RCC 7860 (cell line): ENCODE measurements around the gene HOXA5.
A peak's percentile ranks its signal among the peaks of the same experiment; 100 is the strongest.

Experiments
- DNase-seq: peaks from one replicate; pipeline ENCODE4 v3.0.0-alpha.2; 2015; ENCODE audit warnings: low spot score
- FAIRE-seq: peaks from 2 replicates; lab custom pipeline; 2012; peaks lifted over from hg19 to GRCh38; lab: Jason Lieb, UNC

HOXA5 gene

DNA sequence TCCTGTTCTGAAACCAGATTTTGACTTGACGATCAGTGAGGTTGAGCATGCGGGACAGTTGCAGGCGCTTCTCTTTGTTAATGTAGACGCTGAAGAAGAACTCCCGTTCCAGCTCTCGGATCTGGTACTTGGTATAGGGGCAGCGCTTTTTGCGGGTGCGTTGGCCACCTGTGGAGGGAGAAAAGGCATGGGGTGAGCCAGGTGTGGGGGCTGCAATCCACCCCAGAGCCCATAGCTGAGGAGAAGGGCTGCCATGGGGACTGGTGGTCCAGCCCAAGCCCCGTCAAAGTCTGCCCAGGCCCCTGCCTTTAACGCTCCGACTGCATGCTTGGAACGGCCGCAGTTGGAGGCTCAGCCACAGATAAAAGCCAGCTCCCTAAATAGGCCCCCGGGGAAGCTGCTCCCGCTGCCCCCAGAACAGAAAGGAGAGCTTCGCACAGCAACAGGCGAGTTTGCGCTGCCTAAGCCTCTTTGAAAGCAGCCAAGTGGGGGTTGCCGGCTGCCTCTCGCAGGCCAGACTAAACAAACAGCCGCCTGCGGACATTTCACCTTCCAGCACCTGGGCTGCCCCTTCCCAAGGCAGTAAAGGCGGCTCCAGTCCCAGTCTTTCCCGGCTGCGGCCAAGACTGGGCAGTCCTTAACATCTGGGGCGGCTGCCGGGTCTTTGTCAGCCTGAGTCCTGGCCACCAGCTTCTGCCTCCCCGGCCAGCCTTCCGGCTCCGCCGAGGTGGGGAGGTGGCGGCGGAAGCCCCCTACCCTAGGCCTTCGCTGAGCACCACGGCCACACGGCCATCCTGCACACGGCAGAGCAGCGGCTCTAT is 39.6 kb upstream of the HOXA5 start:
- FAIRE-seq (no peak), DNase-seq (no peak)

DNA sequence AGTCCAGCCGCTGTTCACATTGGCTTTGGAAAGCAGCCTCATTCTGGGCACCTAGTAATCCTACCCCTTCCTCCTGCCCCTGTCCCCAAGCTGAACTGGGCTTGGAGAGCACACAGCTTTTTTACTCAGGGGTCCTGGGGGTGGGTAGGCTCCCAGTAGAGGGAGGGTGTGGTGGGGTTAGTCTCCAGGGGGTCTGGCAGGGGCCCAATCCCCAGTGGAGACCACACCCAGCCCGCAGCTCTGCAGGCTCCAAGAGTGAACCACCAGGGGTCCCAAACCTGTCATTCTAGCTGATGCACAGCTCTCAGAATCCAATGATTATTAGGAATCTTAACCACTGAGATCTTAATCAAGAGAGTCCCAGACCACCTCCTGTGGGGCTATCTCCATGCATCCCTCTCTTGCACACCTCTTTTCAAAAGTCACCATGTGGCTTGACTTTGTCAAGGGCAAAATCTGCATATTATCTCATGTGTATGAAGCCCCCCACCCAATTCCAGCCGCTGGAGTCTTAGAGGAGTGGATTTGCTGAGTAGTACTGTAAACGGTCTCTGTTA is 38.9 kb upstream of the HOXA5 start:
- no peak for DNase-seq
- no peak for FAIRE-seq

DNA sequence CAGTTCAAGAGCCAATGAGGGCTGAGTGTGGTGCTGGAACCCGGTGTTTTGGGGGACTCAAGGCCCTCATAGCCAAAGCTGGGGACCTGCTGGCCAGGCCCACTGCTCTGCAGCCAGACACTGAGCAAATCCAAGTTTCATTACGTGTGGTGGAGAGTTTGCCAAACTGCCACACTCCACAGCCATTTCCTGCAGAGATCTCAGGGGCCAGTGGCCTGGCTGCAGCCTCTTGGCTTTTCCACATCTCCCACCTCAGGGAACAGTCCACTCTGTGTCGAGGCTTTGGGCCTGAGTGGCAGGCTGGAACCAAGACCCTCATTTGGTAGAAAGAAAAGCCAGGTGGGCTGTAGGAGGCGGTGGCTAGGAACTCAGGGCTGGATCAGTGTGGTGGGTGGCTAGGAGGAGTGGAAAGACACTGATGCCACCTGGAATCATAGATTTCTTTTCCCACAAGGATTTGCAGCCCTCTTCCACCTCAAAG is 38.4 kb upstream of the HOXA5 start:
- DNase-seq: no peak
- FAIRE-seq: no peak

DNA sequence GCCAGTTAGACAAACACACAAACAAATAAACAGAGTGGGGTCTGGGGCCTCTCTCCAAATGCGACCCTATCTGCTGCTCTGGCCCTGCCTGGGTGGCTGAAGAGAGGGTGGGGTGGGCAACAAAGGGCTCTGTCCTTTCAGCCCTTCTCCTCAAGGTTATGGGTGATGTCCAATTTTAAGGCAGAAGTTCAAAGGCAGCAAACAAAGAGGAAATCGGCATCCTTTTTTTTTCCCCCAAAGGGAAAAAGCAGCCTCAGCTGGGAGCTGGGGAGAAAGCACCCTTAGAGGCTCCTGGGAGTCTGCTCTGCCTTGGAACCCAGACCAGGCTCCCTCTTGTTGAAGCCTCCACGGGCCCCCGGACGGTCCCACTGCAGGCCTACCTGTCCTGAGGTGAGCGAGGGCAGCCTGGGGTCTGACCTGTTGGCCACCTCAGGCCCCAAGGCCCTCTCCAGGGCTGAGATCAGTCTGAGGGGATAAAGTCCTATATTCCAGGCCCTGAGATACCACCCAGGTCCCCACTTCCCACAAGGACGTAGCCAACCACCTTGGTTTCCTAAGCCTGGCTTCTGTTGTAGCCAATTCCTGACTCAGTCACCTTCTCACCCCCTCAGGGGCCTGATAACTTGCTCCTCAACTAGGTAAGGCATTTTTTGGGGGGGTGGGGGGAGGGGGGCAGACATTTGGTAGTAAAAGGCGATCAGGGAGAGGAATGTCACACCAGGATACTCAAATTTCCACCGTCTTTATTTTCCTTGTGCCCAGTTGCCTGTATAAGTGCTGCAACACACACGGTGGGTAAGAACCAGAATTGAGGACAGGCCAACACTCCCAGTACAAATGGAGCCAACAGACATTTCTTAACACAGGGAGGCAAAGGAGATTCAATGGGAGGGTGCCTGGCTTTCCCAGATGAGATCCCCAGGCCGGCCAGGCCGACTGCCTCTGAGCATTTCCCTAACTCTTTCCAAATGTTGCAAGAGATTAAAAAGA is 37.2 kb upstream of the HOXA5 start:
- DNase-seq: no peak
- no peak for FAIRE-seq

DNA sequence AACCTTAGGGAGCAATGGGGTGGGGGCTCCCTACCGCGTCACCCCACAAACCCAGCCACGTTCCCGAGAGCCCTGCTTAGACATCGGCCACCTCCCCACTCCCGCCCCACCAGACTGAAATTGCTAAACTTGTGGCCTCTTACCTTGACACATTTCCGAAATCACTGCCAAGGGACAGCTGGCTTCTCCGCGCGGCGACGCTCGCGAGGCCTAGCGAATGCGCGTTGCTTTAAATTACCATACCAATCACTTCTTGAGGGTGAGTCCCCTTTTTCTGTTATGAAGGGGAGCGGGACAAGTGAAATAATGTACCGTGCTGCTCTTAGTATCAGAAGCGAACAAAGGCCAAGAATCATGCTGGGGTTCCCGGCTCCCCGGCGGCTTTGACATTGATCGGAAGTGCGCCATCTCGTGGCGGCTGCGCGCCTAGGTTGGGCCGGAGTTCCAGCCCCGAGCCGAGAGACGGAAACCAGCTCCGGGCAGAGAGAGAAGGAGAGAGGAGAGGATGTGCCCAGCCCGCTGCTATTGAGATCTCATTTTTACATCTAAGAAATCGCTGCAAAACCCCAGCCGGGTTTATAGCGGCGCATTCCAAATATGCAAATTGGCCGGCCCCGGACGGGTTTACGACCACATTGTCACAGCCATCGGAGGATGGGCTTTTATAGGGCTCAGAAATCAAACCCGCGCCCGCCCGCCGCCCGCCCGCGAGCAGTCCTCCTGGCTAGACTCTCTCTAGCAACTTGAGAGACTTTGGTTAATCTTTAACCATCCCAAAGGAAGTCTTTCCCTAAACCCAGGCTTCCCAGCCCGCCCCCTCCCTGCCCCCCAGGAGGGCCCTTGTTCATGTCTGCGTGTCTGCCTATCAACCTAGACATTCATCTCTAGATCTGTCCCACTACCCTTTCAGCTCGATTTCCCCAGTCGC is 36.3 kb upstream of the HOXA5 start:
- peak; percentile 82 for DNase-seq
- peak; percentile 77 for FAIRE-seq

DNA sequence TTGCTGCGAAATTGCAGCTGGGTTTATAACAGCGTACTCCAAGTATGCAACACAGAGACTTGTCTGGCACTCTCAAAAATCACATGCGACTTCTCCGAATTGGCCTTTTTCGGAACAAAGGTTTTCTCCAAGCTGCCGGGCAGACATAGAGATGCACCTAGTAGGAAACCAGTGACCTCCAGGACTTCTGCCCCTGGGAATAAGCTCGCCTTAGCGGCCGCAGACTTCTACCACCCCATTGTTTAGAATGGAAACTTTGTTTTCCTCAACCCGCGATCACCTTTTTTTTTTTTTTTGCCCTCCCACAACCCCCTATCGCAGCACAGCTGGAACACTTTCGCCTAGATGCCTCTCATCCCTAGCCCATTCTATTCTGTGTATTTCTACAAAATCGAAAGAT is 35.5 kb upstream of the HOXA5 start:
- FAIRE-seq (no peak), DNase-seq (no peak)

DNA sequence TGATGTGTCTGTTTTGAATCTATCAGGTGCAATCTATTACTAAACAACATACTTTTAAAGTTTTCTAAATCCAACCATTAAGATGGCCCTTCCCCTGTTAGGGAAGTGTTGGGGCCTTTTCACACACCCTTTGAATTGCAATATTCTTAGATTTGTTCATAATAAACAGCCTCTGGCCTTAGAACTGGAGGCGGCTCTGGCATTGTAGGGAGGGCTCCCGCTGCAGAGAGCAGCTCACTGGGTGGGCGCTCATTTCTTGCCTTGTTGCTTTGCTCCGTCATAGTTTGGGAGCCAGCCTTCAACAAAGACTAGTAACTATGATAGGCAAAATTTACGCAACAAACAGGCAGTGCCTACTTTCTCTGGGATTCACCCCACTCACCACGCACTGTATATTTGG is 34.9 kb upstream of the HOXA5 start:
- DNase-seq (peak; percentile 58), FAIRE-seq (peak; percentile 23)

DNA sequence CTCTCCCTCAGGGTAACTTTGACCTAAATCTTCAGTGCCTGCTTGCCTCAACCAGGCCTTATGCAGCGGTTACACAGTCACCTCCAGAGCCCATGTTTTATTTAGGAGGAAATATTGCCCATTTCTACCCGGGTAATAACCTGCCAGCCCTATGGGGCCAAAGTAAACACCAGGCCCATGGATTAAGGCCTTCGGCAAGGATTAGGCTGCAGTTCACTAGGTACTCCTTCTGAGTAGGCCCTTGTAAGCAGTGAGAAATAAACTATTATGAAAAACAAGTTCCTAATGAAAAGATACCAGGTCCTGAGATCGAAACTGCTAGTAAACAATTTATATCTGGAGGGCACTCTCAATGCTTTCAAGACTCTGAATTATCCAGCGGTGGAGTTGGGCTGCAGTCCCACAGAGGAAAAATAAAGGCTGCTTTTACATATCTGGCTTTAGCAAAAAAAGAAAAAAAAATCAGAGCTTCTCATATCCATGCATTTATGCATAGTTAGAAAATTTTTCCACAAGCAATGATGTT is 34.4 kb upstream of the HOXA5 start:
- FAIRE-seq: no peak
- DNase-seq: no peak

DNA sequence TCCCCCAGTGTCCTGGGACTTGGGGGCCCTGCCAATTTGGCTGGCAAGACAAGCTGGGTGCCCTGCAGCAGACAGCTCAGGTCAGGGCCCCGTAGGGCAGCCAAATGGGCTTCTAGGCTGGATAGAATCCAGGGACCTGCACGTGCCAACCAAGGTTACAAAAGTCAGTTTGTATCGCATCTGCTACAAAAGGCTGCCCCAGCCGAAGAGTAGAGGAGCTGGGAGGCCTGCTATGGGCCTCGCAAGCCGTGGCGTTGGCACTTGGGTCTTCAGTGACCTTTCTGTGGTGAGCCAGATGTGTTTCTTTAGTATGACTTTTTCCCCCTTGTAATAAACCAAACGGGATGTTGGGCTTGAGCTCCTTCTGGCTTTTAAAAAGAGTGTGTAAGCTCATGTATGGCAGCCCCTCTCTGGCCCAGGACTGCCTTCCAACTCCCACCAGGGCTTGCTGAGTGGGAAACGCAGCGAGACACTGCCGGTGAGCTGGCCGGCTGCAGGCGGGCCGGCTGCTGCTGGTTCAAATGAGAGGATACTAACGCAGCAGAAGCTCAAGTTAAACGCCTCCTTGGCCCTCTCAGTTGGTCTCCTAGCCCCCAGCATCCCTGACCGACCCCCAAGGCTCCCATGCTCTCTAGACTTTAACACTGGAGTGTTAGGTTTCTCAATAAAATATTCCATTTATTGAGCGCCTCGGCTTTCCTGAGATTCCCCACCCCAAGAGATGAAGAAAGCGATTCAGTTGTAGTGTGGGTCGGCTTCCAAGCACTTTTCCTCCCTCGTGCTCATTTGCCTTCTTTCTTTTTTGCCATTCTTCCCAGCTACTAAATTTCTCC is 33.7 kb upstream of the HOXA5 start:
- no peak for FAIRE-seq
- DNase-seq: no peak

DNA sequence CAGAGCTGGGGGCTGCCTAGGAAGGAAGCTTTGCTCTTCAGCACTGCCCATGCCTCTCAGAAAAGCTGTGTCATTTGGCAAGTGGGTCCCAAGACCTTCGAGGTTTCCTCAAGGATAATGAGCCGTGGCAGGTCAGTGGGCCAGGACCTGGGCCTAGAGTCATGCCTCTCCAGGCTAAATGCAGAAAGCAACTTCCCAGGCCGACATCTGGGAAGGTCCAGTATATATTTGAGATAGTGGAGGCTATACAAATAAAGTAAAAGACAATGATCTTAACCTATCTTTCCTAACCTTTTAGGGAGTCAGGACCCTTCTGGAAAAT is 33.0 kb upstream of the HOXA5 start:
- DNase-seq: peak; percentile 29
- FAIRE-seq: peak; percentile 27

DNA sequence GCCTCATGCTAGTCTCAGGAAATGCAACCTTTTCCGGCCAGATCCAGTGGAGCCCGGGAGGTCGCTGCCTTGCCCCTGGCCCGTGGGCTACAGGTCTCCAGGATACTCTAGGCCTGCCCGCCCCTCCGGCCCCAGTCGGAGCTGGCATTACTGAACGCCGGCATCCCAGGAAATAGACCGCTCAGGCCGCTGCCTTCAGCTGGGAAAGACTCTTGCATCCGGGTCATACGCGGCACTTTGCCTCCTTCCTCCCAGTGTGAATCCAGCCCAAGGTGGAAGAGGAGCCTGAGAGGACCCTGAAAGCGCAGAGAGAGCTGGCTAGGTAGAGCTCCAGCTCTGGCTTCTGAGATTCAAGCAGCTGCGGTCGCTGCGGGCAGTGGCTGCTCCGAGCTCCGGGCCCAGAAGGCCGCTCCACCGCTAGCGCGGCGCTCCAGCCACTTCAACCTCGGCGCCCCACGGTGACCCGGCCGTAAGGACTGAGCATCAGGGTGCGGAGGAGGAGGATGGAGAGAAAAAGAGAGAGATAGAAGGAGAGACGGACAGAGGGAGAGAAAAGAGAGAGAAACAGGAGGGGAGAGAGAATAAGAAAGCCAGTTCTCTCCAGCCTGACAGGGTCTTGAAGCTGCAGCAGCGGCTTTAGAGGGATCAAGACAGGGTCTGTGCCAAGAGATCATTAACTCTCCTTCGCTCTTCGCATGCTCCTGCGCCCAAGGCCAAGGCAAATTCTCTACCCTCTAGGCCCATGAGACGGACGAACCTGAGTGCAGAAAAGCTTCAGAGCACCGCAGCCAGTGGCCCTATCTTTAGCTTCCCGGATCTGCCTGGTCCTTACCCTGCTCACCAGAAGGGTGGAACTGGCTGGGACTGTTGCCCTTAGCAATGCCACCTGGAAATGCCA is 32.4 kb upstream of the HOXA5 start:
- DNase-seq (no peak), FAIRE-seq (no peak)

DNA sequence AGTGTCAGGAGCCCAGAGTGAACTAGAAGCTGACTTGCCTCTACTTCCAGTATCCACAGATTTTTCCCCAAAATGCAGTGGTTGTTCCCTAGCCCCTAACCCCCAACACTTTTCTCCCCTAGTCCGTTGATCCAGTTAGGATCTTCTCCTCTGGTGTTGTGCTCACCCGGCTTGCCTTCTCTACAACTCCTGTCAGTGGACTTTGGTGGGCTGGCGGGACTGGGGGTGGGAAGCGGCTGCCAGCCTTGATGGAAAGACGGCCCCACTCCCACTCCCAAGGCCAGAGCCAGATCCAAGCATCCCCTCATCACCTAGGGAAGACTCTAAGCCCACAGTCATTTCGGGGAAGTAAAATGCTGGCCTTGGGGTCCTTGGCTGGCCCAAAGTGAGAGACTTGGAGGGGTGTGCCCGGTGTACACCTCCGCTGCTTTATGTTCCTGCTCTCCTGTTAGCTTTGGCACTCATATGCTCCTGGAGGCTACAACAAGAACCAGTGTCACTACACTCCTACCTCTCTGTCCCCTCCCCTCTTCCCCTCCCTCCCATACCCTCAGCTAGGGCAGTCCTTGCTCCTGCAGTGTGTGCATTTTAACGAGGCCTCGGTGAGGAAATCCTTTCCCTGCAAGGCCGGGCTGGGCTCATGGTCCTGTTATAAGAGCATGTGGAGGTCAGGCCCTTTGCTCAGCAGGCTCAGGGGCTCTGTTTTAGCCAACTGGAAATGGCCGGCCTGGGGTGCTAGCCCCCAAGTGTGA is 31.6 kb upstream of the HOXA5 start:
- FAIRE-seq: no peak
- peak; percentile 71 for DNase-seq

DNA sequence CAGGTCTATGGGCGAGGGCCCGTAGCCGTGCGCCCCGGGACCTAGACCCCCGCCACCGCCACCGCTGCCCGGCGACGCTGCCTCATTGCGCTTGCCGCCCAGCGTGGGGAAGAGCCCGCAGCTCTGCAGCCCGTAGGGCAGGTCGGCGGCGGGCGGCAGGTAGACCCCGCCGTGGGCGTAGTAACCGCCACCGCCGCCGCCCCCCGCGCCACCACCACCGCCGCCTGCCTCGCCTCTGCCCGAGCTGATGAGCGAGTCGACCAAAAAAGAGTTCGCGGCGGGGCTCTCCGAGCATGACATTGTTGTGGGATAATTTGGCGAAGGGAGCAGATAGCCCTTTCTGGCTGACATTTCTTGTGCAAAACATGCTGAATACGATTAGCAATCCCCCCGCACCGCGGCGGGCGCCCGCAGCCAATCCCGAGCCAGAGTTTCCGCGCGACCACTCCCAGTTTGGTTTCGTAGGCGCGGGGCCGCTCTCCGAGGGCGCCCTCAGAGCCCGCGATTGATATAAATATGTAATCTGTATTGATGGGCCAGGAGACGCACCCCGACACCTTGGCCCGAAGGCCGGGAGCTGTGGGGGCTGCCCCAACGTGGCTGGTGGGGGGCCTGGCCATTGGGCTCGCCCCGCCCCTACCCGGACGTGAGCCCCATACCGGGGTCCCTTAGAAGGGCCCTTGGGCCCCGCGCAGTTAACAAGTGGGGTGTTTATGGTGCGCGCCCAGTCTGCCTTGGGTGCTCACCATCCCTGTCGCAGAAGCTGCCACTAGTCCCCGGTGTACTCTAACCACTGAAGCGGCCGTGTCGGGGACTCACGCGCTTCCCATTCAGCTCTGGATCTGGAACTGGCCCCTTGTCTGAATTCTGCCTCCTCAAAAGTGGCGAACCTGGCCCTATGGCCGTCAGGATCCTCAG is 30.7 kb upstream of the HOXA5 start, which contains the start of gene HOXA10:
Gene HOXA10, minus strand, starts transcription at position 365 of the 918 bp plus-strand sequence. Its CDS starts 14 bp downstream, at position 351.
- FAIRE-seq (no peak), DNase-seq (peak; percentile 50)

DNA sequence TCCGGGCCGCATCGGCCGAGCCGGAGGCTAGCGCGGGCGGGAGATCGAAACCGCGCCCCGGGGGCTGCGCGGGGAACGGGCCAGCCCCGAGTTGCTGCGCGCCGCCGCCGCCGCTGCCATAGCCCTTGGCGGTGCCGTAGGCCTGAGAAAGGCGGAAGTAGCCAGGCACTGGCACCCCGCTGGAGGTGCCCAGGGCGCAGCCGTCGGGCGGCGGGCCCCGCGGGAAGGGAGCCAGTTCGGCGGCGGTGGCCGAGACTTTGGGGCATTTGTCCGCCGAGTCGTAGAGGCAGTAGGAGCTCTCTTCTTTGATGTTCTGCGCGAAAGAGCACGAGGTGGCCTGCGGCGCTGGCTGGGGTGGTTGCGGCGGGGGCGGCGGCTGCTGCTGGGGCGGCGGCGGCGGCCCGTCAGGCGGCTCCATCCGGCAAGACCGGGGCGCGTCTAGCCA is 30.1 kb upstream of the HOXA5 start:
- DNase-seq (no peak), FAIRE-seq (no peak)

DNA sequence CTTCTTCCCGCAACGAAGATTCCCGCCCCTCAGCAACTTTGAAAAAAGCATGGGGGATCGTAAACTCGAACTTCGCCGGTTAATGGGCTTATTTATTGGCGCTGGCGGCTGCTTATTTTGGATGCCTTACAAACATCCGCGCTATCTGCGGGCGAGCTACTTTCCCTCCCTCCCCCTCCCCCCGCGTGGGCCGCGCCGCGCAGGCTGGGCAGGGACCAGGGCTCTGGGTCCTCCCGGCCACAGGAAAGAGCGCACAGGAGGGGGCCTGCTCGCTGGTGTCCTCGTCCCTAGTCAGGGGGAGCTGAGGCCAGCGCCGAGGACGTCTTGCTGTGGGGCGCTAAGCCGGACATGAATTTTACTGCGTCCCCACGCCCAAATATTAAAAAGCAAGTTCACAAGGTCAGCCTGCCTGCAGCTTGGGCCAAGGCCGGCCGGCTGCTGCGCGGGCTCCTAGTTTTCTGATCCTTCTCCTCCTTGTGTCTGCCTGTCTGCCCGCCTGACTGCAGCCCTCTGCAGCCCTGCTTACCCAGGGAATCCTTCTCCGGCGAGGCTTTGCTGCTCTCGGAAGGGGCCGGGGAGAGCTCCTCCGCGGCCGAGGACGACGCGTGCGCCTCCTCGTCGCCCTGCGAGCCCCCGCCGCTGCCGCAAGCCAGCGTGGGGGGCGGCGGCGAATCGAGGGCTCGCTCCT is 29.5 kb upstream of the HOXA5 start:
- DNase-seq (peak; percentile 57), FAIRE-seq (no peak)

DNA sequence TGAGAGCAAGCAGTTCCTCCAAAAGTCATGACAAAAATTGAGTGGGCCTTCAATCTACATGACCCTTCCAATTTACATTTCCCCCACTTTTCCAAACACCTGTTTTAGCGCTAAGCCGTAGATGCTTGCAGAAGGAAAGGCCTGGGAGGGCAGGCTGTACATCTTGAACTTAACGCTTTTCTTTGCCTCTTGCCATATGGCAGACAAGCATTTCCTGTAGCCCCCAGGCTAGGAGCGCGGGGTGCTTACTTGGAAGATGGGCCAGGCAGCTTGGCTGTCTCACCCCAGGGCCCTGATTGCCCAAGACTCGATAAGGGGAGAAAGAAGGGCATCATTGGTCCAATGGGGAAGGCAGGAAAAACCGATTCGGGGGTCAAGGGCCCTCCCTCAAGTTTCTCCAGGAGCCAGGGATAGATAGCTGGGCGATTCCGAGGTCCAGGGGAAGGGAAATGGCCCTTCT is 28.9 kb upstream of the HOXA5 start:
- FAIRE-seq: no peak
- peak; percentile 41 for DNase-seq
